Measurements from ENCODE around the gene C1QTNF5. TPM values are rescaled to one million over a fixed set of nuclear protein-coding genes. Genes with fewer than 3 reads are reported as not detected.

C1QTNF5 gene
- total and polyA plus RNA-seq, 7 experiments from 2014 or later = not detected

- H3K9me3 Mint-ChIP-seq = no peaks in the 10 kb centered on the region
- no peak overlapping the region for H3K27ac Mint-ChIP-seq
- Histone ChIP-seq H3K27me3 (ENCODE audit: control insufficient read depth in 2 of 2, insufficient read depth in 2 of 2, low read length in 2 of 2) (peaks cover 0 to 13% of the 10 kb centered on the region in 2 donors), H3K4me3 (ENCODE audit: low read length) (no peak overlapping the region), H3K27ac (ENCODE audit: low read depth, low read length) (no peak overlapping the region), H3K4me1 (ENCODE audit: control insufficient read depth in 2 of 2, insufficient read depth in 2 of 2, low read length in 2 of 2) (peaks cover 0 to 6% of the 10 kb centered on the region in 2 donors), H3K36me3 (ENCODE audit: control insufficient read depth in 2 of 3, insufficient read depth in 3 of 3, low read length in 3 of 3) (no peaks in the 10 kb centered on the region), H3K9me3 (ENCODE audit: control insufficient read depth in 2 of 3, low read length in 3 of 3) (no peaks in the 10 kb centered on the region)
- DNase-seq = no peak
- intact Hi-C loops (cut with micrococcal nuclease) = no loop called here
- H3K4me3 Mint-ChIP-seq = no peak overlapping the region
- H3K27me3 Mint-ChIP-seq = peaks cover 25 to 58% (median 30%) of the 10 kb centered on the region in 5 donors
- H3K4me1 Mint-ChIP-seq = peaks cover 0 to 14% (median 11%) of the 10 kb centered on the region in 7 donors
- no peak for ATAC-seq
- peaks cover 0 to 4% (median 0%) of the 10 kb centered on the region in 5 donors for H3K36me3 Mint-ChIP-seq
- CTCF ChIA-PET = interaction anchor here (2.0 kb wide), 1 partner anchor 13 kb away, joined by 6 read pairs; no protein-coding TSS in a partner anchor
- POLR2A ChIA-PET = no interaction called here
Observed at GRCh38 chr11:119343726-119344125, 3.0 kb upstream of the C1QTNF5 start.

- ChIA-PET CTCF (no interaction called here), POLR2A (no interaction called here)
- no peak overlapping the region for H3K27ac ChIP-seq (ENCODE audit: low read depth, low read length)
- peaks cover 31 to 55% (median 34%) of the 10 kb centered on the region in 5 donors for H3K27me3 Mint-ChIP-seq
- intact Hi-C loops (cut with micrococcal nuclease) = no loop called here
- ATAC-seq = no peak
- H3K4me3 Mint-ChIP-seq = peak overlapping the region in 1 of 10 donors; percentile 6
- no peak overlapping the region for H3K4me3 ChIP-seq (ENCODE audit: low read length)
- H3K4me1 ChIP-seq (ENCODE audit: control insufficient read depth in 2 of 2, insufficient read depth in 2 of 2, low read length in 2 of 2) = peaks cover 0 to 10% of the 10 kb centered on the region in 2 donors
- H3K9me3 Mint-ChIP-seq = no peaks in the 10 kb centered on the region
- peaks cover 2 to 22% (median 16%) of the 10 kb centered on the region in 7 donors for H3K4me1 Mint-ChIP-seq
- no peaks in the 10 kb centered on the region for H3K9me3 ChIP-seq (ENCODE audit: control insufficient read depth in 2 of 3, low read length in 3 of 3)
- H3K27ac Mint-ChIP-seq = no peak overlapping the region
- no peak for DNase-seq
- H3K36me3 Mint-ChIP-seq = peaks cover 0 to 5% (median 0%) of the 10 kb centered on the region in 5 donors
- H3K36me3 ChIP-seq (ENCODE audit: control insufficient read depth in 2 of 3, insufficient read depth in 3 of 3, low read length in 3 of 3) = no peaks in the 10 kb centered on the region
- H3K27me3 ChIP-seq (ENCODE audit: control insufficient read depth in 2 of 2, insufficient read depth in 2 of 2, low read length in 2 of 2) = peaks cover 4 to 16% of the 10 kb centered on the region in 2 donors
Observed at GRCh38 chr11:119342362-119343130, 1.9 kb upstream of the C1QTNF5 start.

GRCh38 chr11:119342023-119342300 is 1.3 kb upstream of the C1QTNF5 start:
- Mint-ChIP-seq H3K27me3 (peaks cover 31 to 51% (median 34%) of the 10 kb centered on the region in 5 donors), H3K27ac (no peak overlapping the region), H3K36me3 (peaks cover 0 to 5% (median 0%) of the 10 kb centered on the region in 5 donors), H3K4me3 (peak overlapping the region in 1 of 10 donors; percentile 6), H3K9me3 (no peaks in the 10 kb centered on the region), H3K4me1 (peaks cover 8 to 28% (median 19%) of the 10 kb centered on the region in 7 donors)
- POLR2A ChIA-PET = no interaction called here
- H3K4me3 ChIP-seq (ENCODE audit: low read length) = no peak overlapping the region
- no peaks in the 10 kb centered on the region for H3K9me3 ChIP-seq (ENCODE audit: control insufficient read depth in 2 of 3, low read length in 3 of 3)
- no peak overlapping the region for H3K27ac ChIP-seq (ENCODE audit: low read depth, low read length)
- intact Hi-C loops (cut with micrococcal nuclease) = no loop called here
- peaks cover 0 to 1% (median 0%) of the 10 kb centered on the region in 3 experiments for H3K36me3 ChIP-seq (ENCODE audit: control insufficient read depth in 2 of 3, insufficient read depth in 3 of 3, low read length in 3 of 3)
- DNase-seq (no peak), ATAC-seq (no peak)
- CTCF ChIA-PET = no interaction called here
- peaks cover 0 to 10% of the 10 kb centered on the region in 2 donors for H3K4me1 ChIP-seq (ENCODE audit: control insufficient read depth in 2 of 2, insufficient read depth in 2 of 2, low read length in 2 of 2)
- H3K27me3 ChIP-seq (ENCODE audit: control insufficient read depth in 2 of 2, insufficient read depth in 2 of 2, low read length in 2 of 2) = peaks cover 4 to 16% of the 10 kb centered on the region in 2 donors

GRCh38 chr11:119341222-119342022 is 739 bp upstream of the C1QTNF5 start:
- ATAC-seq (no peak), DNase-seq (no peak)
- Histone ChIP-seq H3K27me3 (ENCODE audit: control insufficient read depth in 2 of 2, insufficient read depth in 2 of 2, low read length in 2 of 2) (peaks cover 4 to 16% of the 10 kb centered on the region in 2 donors), H3K9me3 (ENCODE audit: control insufficient read depth in 2 of 3, low read length in 3 of 3) (no peaks in the 10 kb centered on the region), H3K36me3 (ENCODE audit: control insufficient read depth in 2 of 3, insufficient read depth in 3 of 3, low read length in 3 of 3) (peaks cover 0 to 7% (median 0%) of the 10 kb centered on the region in 3 experiments), H3K27ac (ENCODE audit: low read depth, low read length) (no peak overlapping the region), H3K4me3 (ENCODE audit: low read length) (no peak overlapping the region), H3K4me1 (ENCODE audit: control insufficient read depth in 2 of 2, insufficient read depth in 2 of 2, low read length in 2 of 2) (peaks cover 0 to 10% of the 10 kb centered on the region in 2 donors)
- no peak overlapping the region for H3K27ac Mint-ChIP-seq
- H3K4me1 Mint-ChIP-seq = peaks cover 10 to 34% (median 23%) of the 10 kb centered on the region in 7 donors
- peak overlapping the region in 7 of 10 donors; percentile 1 to 71 (median 36) for H3K4me3 Mint-ChIP-seq
- H3K9me3 Mint-ChIP-seq = no peaks in the 10 kb centered on the region
- POLR2A ChIA-PET = no interaction called here
- CTCF ChIA-PET = no interaction called here
- intact Hi-C loops (cut with micrococcal nuclease) = no loop called here
- H3K36me3 Mint-ChIP-seq = peaks cover 0 to 8% (median 0%) of the 10 kb centered on the region in 5 donors
- peaks cover 31 to 48% (median 34%) of the 10 kb centered on the region in 5 donors for H3K27me3 Mint-ChIP-seq

DNA sequence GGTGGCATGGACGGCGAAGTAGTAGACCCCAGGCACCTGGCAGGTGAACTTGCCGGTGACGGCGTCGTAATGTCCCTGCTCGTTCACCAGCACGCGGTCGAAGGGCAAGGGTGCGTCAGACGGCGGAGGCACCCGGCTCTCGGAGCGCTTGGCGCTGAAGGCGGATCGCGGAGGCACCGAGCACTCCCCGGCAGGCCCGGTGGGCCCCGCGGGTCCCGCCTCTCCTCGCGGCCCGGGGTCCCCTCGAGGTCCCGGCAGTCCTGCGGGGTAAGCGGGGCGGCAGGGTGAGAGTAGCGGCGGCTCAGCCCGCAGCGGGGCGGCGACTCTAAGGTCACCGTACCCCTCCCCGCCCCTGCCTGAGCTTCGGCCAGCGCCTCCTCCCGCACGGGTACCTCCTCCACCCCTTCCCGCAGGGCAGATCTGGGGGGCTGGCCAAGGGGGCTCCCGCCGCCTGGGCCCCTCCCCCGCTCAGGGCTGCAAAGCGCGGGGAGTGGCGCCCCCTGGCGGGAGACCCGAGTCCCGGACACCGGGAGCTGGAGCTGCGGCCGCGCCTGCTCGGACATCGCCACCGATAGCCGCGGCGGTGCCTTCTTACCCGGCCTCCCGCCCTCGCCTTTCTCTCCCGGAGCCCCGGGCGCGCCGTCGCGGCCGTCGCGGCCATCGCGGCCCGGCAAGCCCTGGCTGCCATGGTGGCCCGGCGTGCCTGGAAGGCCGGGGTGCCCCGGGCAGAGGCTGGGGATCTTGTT is 921 bp downstream of the C1QTNF5 start:
- peak in 2 of 9 donors; percentile 39 to 76 for DNase-seq
- Mint-ChIP-seq H3K27ac (peak overlapping the region in 1 of 9 donors; percentile 57), H3K4me3 (peak overlapping the region; percentile 17 to 75 (median 66)), H3K36me3 (peaks cover 0 to 10% (median 0%) of the 10 kb centered on the region in 5 donors), H3K9me3 (no peaks in the 10 kb centered on the region), H3K27me3 (peaks cover 31 to 48% (median 34%) of the 10 kb centered on the region in 5 donors), H3K4me1 (peaks cover 15 to 48% (median 37%) of the 10 kb centered on the region in 7 donors)
- peaks cover 4 to 16% of the 10 kb centered on the region in 2 donors for H3K27me3 ChIP-seq (ENCODE audit: control insufficient read depth in 2 of 2, insufficient read depth in 2 of 2, low read length in 2 of 2)
- ATAC-seq = peak; percentile 18
- POLR2A ChIA-PET = interaction anchor here (1.7 kb wide), 1 partner anchor 34 kb away, joined by 3 read pairs; no protein-coding TSS in a partner anchor
- H3K4me1 ChIP-seq (ENCODE audit: control insufficient read depth in 2 of 2, insufficient read depth in 2 of 2, low read length in 2 of 2) = peaks cover 7 to 15% of the 10 kb centered on the region in 2 donors
- no peaks in the 10 kb centered on the region for H3K9me3 ChIP-seq (ENCODE audit: control insufficient read depth in 2 of 3, low read length in 3 of 3)
- CTCF ChIA-PET = interaction anchor here (1.9 kb wide), 1 partner anchor 16 kb away, joined by 10 read pairs; no protein-coding TSS in a partner anchor
- no peak overlapping the region for H3K27ac ChIP-seq (ENCODE audit: low read depth, low read length)
- H3K36me3 ChIP-seq (ENCODE audit: control insufficient read depth in 2 of 3, insufficient read depth in 3 of 3, low read length in 3 of 3) = peaks cover 0 to 11% (median 0%) of the 10 kb centered on the region in 3 experiments
- intact Hi-C loops (cut with micrococcal nuclease) = loop anchor here (2.0 to 5.0 kb wide), 2 partner anchors 17 to 132 kb away; partner anchors contain the start of gene CBL (in 1 of the 2)
- H3K4me3 ChIP-seq (ENCODE audit: low read length) = no peak overlapping the region
